HG02970 (cell line): ENCODE results near the gene WDR76.

Experiments
- ATAC-seq: cut with Tn5 transposase; IDR thresholded peaks from one replicate; pipeline ENCODE4 v1.9.1; 2021; ENCODE audit warnings: mild to moderate bottlenecking, moderate library complexity, moderate number of reproducible peaks; ENCODE audit not compliant: unreplicated experiment, low FRiP score

The WDR76 gene

GRCh38 chr15:43908516-43909050 is 81.8 kb downstream of the WDR76 start:
- ATAC-seq, result no peak

GRCh38 chr15:43911235-43911781 is 84.5 kb downstream of the WDR76 start:
- ATAC-seq, result no peak

GRCh38 chr15:43912208-43912607 is 85.4 kb downstream of the WDR76 start:
- ATAC-seq, result no peak

- no peak for ATAC-seq
Observed at GRCh38 chr15:43913026-43913780, 86.4 kb downstream of the WDR76 start.

GRCh38 chr15:43913941-43914340 is 87.1 kb downstream of the WDR76 start:
- no peak for ATAC-seq

- ATAC-seq, result no peak
Observed at GRCh38 chr15:43915631-43916325, 89.0 kb downstream of the WDR76 start.

GRCh38 chr15:43916326-43916660 is 89.5 kb downstream of the WDR76 start:
- no peak for ATAC-seq
